ENCODE measurements around the gene TIAM2.

DNA sequence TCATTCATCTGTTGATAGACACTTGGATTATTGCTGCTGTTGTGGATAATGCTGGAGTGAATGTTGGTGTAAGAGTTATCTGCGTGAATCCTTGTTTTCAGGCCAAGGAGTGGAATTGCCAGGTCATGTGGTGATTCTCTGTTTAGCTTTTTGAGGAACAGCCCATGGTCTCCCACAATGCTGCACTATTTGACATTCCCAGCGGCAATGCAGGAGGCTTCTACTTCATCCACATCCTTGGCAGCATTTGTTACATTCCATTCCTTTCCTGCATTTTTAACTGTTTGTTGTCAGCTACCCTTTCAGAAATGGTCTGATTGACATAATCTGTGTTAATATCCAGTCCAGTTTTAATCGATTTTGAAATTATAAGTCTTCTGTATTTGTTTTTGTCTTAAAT, 217.0 kb downstream of the TIAM2 start:
- TF ChIP-seq CTCF (IDR thresholded peaks at IDR 0.05; ENCODE audit: poor library complexity), result no peak
- TF ChIP-seq EZH2 (IDR thresholded peaks at IDR 0.05; ENCODE audit: borderline replicate concordance), result no peak

Measured in hepatocyte (in vitro differentiated cells).